GM13976 (cell line): ENCODE results near the gene ESPNL.

Experiments used
- DNase-seq: peaks from one replicate; pipeline ENCODE4 v3.0.0; 2012; ENCODE audit warnings: low spot score
- CTCF ChIP-seq: IDR thresholded peaks from 2 replicates; pipeline ENCODE4 v1.5.1; 2012; ENCODE audit warnings: borderline replicate concordance, mild to moderate bottlenecking; ENCODE audit not compliant: insufficient read depth; ENCODE audit errors: extremely low read depth, missing control alignments, control extremely low read depth
- in situ Hi-C: fragments of 300-500 bp; cut with MboI; formaldehyde crosslinking; loops from one replicate; pipeline ENCODE4 v1.12.0; 2022; ENCODE audit warnings: low sequenced_read_pairs, mixed read lengths, inconsistent platforms; ENCODE audit not compliant: unreplicated experiment

The ESPNL gene

DNA sequence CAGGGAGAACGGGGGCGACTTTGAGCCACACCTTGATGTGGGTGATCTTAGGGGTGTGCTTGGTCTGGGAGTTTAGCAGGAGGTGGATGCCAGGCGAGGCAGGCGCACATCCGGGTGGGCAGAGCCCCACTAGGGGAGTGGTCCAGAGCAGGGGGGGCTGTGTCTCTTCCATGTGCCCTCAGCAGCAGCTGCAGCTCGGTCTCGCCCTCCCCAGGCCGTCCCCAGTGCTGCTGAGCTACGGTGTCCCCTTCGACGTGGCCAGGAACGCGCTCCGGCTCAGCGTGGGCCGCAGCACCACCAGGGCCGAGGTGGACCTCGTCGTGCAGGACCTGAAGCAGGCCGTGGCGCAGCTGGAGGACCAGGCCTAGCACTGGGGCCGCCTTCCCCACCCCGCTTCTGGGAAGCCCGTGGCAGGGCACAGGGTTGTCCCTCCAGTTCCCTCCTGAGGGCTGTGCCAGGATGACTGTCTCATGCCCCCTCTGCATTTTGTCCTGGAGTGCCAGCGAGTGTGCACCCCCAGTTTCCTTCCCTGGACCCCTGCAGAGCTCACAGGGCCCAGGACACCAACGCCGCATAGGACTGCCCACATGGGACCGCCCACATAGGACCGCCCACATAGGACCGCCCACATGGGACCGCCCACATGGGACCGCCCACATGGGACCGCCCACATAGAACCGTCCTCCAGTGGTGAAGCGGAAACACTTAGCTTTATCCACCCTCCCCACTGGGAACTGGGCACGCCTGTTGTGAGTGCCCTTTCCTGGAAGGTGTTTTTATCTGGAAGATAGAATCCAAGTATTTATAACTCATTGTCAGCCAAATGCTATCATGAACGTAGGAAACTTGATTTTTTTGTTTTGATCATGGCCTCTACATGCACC lies 1.9 kb upstream of the ESPNL start:
- in situ Hi-C loops, result no loop called here
- peak; percentile 88 for DNase-seq
- no peak for TF ChIP-seq CTCF

GRCh38 chr2:238098901-238099713 lies 1.0 kb upstream of the ESPNL start:
- TF ChIP-seq CTCF, result no peak
- DNase-seq, result no peak
- in situ Hi-C loops, result no loop called here

GRCh38 chr2:238099714-238100048 lies 459 bp upstream of the ESPNL start:
- no peak for TF ChIP-seq CTCF
- no peak for DNase-seq
- in situ Hi-C loops, result no loop called here

DNA sequence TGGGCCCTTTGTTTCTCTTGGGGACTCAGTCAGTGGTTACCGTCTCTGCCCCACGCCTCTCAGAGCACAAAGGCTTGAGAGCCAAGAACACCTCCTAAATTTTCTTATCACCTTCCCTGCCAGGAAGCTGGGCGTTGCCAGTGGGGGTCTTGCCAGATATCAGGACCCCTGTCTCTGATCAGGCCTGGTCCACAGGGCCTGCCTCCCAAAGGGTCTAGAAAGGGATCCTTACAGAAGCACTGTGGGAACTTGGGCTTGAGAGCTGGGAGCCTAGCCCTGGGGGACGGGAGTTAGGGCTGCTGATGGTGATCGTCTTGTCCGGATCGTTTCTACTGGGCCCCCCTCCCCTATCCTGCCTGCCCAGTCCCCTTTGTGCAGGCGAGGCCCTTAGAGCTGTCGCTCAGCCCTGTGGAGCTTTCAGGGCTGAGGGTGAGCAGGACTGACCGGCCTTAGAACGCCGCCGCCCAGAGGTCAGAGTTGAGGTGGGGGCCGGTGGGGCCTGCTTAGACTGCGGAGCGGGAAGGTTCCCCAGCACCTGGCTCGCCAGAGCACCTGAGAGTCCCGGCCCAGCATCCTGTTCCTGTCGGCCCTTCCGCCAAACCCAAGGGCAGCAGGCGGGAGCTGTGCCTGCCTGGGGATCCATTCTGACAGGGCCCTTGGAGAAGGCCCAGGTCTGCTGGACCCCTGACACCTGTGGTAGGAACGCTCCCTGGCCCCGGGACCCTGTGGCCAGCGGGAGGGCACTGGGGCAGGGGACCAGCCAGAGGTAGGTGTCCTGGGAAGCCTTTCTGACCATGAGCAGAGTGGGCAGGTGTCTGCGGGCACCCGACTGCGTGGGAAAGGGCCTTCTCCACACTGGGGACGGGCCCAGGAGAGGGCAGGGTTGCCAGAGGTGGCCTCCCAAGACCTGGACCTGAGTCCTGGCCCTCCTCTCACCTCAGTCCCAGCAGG lies 956 bp downstream of the ESPNL start:
- TF ChIP-seq CTCF, result no peak
- DNase-seq, result no peak
- in situ Hi-C loops, result no loop called here

GRCh38 chr2:238101891-238102841 lies 2.0 kb downstream of the ESPNL start:
- no peak for DNase-seq
- no peak for TF ChIP-seq CTCF
- in situ Hi-C loops, result no loop called here
